Urothelium cell line (cell line): ENCODE results near the gene HYAL2.
"Not testable (repeated sequence)": the region's sequence is repeated elsewhere in the genome, so short reads cannot be mapped to it uniquely, and the experiment has no call there.

Source experiments
- DNase-seq: peaks from one replicate; pipeline ENCODE4 v3.0.0; 2011; ENCODE audit warnings: low spot score, mixed read lengths
- FAIRE-seq: peaks from 2 replicates; lab custom pipeline; 2011; peaks lifted over from hg19 to GRCh38; lab: Jason Lieb, UNC

HYAL2 gene

DNA sequence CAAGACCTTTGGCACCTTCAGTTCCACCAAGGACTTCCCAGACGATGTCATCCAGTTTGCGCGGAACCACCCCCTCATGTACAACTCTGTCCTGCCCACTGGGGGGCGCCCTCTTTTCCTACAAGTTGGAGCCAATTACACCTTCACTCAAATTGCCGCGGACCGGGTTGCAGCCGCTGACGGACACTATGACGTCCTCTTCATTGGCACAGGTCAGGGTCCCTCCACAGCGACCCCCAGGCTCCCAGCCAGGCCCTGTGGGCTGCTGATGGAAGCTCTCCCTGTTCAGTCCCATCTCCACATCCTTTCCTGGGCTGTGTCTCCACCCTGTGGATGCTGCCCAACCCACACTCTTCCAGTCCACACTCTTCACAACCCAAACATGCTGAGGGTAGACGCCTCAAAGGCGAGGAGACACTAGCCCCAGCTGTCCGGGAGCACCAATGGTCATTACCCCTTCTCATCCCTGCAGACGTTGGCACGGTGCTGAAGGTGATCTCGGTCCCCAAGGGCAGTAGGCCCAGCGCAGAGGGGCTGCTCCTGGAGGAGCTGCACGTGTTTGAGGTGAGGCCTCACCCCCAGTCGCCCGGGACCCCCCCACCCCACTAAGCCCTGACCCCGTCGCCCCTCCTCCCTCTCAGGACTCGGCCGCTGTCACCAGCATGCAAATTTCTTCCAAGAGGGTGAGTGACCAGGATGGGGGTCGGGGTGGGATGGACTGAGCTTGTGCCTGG lies 48.0 kb downstream of the HYAL2 start:
- DNase-seq (peak; percentile 54), FAIRE-seq (no peak)

DNA sequence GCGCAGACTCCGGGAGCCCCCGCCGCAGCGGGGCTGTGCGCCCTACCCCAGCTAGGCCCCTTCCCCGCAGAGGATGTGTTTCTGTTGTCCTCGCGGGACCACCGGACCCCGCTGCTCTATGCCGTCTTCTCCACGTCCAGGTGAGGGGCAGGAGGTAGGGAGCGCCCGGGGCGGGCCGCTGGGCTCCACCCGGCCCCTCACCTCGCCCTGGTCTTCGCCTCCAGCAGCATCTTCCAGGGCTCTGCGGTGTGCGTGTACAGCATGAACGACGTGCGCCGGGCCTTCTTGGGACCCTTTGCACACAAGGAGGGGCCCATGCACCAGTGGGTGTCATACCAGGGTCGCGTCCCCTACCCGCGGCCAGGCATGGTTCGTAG lies 48.9 kb downstream of the HYAL2 start:
- DNase-seq (no peak), FAIRE-seq (peak; percentile 5)

DNA sequence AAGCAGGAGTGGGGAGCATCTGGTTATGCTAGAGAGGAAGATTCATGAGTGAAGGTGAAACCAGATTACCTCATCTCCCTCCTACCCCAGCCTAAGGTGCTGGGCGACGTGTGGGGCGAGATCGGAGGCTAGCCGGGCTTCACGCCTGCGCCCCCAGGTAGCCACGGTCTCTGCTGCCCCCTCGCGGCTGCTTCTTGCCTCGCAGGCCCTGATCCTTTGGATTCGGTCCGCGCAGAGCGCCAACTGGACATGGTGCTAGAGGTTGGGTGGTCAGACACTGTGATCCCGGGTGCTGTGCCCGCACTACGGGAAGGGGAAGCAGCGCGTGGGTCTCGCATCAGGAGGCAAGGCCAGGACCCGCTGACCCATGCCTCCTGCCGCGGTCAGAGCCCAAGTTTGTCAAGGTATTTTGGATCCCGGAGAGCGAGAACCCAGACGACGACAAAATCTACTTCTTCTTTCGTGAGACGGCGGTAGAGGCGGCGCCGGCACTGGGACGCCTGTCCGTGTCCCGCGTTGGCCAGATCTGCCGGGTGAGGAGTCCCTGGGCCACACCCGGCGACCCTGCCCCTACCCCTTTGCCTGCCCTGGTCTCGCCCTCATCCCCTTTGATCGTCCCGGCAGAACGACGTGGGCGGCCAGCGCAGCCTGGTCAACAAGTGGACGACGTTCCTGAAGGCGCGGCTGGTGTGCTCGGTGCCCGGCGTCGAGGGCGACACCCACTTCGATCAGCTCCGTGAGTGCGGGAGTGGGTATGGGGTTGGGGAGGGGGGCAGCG lies 49.4 kb downstream of the HYAL2 start:
- DNase-seq (peak; percentile 90), FAIRE-seq (peak; percentile 93)

DNA sequence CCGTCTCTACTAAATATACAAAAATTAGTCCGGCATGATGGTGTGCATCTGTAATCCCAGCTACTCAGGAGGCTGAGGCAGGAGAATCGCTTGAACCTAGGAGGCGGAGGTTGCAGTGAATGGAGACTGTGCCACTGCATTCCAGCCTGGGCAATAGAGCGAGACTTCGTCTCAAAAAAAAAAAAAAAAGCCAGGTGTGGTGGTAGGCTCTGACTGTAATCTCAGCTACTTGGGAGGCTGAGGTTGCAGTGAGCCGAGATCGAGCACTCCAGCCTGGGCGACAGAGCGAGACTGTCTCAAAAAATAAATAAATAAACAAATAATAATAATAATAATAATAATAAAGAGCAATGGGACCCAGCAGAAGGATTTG lies 50.0 kb downstream of the HYAL2 start:
- DNase-seq, FAIRE-seq: not testable (repeated sequence)

DNA sequence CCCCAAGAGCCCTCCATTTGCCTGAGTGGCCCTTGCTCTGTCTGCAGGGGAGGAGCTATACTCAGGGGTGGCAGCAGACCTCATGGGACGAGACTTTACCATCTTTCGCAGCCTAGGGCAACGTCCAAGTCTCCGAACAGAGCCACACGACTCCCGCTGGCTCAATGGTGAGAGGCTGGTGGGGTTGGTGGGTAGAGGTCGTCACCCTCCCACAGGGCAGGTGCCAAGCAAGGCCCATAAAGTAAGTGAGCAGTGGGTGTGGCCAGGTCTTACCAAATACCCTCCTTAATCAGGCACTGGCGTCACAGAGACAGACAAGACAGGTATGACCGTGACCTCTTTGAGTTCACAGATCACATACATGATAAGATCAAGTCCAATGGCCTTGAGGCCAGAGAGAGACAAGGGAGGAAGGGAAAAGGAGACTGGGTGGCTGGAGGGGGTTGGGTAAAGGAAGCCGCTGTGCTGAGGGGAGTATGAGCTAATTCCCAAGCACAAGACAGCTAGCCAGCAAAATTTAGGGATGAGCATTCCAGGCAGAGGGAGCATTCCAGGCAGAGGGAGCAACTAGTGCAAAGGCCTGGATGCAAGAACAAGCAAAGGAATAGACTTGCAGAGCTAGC lies 51.1 kb downstream of the HYAL2 start:
- no peak for DNase-seq
- FAIRE-seq: peak; percentile 30

DNA sequence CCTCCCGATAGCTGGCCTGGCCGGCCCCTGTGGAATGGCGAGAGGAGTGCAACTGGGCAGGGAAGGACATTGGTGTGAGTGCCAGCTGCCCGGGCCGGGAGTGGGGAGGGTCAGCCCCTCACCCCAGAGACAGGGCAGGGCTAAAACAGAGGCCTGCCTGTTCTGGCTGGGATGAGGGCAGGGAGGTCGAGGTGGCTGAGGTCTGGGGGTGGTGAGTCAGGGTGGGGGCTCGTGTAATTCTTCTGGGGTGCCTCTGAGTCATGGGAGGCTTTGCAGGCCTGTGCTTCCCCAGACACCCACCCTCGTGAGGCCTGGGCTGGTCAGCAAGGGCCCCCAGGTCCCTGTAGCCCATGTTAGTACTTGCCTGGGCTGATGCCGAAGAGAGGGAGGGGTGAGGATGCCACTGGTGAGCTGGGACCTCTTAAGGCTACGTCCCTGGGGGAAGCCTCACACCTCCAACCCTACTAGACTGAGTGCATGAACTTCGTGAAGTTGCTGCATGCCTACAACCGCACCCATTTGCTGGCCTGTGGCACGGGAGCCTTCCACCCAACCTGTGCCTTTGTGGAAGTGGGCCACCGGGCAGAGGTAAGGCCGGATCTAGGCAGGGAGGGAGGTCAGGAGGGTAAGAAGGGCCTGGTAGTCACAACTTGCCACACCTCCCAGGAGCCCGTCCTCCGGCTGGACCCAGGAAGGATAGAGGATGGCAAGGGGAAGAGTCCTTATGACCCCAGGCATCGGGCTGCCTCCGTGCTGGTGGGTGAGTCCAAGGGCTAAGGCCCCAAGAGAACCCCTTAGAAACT lies 51.9 kb downstream of the HYAL2 start:
- no peak for FAIRE-seq
- no peak for DNase-seq

DNA sequence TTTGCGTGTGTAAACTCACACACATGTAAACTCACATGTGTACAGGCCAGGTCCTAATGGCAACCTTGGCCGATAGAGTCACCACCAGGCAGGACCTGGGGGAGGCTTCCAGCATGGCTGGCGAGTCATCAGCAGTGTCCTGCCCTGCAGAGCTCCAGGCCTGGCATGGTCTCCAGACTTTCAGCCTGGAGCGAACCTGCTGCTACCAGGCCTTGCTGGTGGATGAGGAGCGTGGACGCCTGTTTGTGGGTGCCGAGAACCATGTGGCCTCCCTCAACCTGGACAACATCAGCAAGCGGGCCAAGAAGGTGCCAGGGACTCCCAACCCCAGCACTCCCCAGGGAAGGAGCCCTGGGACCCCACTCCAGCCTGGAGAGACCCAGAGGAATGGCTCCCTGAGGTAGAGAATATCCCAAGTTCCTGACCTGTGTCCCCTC lies 52.5 kb downstream of the HYAL2 start:
- peak; percentile 68 for DNase-seq
- no peak for FAIRE-seq

DNA sequence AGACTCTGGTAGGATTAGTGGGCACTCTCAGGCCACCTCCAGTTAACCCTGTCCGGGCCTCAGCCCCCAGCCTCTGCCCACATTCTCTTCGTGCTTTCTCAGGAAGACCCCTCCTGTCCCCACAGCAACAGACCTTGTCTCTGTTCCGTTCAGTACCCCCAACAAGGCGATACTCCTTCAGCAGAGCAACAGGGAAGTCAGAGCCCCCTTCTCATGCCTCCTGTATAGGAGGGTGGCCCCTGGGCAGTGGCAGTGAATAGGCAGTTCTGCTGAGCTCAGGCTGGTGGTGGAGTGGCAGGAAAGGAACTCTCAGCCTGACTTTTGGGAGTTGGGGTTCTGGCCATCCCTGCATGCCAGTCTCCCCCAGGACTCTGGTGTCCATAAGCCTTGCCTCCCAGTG lies 53.1 kb downstream of the HYAL2 start:
- no peak for FAIRE-seq
- no peak for DNase-seq

DNA sequence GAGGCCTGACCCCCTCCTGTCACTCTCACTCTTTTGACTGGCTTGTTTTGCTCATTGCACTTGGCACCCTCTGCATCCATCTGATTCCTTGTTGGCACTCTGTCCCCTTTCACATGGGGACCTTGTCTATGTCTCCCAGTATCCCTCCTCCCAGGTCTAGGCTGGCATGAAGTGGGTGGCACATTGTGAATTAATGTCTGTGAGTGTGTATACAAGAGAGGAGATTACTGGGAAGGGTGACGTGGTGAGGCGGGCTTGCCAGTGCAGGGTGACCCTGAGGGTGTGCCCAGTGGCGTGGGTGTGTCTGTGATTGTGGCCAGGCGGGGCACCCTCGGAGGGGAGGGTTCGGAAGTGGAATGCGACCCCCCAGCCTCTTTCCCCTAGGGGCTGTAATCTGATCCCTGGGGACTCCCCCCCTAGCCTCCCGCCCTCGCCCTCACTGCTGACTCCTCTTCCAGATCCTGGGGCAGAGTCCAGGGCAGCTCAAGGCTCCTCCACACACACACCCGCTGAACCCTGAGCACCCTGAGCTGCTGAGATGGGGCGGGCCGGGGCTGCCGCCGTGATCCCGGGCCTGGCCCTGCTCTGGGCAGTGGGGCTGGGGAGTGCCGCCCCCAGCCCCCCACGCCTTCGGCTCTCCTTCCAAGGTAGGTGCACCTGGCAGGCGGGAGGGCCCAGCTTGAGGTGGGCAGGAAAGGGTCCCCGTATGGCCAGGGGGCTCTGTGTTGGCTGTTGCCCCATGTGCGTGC lies 53.7 kb downstream of the HYAL2 start, which contains the start of gene SEMA3B:
Gene SEMA3B (plus strand): TSS at position 445 of the 749 bp plus-strand sequence. CDS start 94 bp downstream, at position 539.
- FAIRE-seq (peak; percentile 56), DNase-seq (peak; percentile 72)

DNA sequence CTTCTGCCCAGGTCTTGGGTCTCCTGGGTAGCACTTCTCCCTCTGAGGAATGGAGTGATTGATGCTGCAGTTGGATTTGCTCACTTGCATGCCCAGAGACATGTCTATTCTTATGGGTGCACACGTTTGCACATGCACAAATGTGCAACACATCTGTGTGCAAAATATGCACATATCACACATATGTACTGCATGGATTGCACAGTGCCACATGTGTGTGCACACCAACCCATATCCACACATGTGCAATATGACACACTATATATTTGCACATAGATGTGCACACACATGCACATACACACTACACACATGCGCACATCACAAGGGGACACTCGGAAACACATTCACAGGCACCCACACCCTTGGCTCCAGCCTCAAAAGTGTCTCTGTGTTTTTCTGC lies 54.3 kb downstream of the HYAL2 start:
- no peak for DNase-seq
- peak; percentile 52 for FAIRE-seq
